ENCODE measurements around the gene TBATA.
A peak's percentile ranks its signal among the peaks of the same experiment; 100 is the strongest.

TBATA gene, protein sequence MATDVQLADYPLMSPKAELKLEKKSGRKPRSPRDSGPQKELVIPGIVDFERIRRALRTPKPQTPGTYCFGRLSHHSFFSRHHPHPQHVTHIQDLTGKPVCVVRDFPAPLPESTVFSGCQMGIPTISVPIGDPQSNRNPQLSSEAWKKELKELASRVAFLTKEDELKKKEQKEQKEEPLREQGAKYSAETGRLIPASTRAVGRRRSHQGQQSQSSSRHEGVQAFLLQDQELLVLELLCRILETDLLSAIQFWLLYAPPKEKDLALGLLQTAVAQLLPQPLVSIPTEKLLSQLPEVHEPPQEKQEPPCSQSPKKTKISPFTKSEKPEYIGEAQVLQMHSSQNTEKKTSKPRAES

GRCh38 chr10:70785190-70785589 lies at the start of gene TBATA:
Gene TBATA, minus strand, starts transcription at chr10:70785377. Its CDS starts 1,998 bp downstream, at chr10:70783379.
- no peak for DNase-seq

DNA sequence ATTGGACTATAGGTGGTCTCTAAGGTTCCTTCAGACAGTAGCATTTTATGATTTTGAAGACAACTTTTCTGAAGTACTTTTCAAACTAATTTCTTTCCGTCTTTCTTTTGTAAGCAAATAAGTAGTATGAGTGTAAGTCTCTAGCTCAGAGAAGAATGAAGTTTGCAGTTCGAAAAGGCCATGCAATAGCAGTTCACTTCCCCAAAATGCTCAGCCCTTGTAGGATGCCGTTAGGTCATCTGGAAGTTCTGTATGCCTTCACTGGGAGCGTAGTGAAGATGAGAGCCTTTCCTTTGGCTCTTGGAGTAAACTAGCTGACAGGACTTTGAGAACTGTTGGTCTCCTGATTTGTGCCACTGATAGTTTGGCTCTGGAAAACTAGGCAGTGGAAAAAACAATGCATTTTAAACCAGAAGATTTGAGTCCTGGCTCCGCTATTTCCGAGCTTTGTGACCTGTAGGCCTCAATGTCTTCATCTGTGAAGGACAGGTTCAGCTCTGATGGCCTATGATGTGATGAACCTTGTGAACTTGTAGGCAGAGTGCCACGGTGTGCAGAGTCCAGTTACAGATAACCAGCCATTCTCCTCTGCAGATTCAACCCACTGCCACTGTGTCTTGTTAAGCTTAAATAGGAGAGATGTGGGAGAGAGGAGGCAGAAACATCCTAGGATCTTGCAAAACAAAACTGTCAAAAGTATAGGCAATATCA lies 49.4 kb upstream of the TBATA start:
- no peak for DNase-seq

DNA sequence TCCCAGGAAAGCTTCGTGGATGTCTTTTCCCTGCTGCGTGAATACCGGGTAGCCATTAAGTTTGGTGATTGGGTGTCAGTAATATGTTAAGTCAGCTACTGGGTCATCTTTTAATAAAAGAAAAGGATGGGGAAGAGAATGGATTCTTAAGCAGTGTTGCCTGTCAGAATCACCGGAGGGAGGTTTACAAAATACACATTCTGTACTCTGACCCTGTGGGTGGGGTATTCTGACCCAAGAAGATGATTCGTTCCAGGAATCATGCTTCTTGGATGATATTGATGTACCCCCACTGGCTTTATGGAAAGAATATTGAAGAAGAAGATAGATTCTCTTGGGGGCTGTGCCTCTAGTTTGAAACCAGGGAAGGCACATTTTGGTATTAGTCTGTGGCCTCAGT lies 48.8 kb upstream of the TBATA start:
- DNase-seq = no peak

DNA sequence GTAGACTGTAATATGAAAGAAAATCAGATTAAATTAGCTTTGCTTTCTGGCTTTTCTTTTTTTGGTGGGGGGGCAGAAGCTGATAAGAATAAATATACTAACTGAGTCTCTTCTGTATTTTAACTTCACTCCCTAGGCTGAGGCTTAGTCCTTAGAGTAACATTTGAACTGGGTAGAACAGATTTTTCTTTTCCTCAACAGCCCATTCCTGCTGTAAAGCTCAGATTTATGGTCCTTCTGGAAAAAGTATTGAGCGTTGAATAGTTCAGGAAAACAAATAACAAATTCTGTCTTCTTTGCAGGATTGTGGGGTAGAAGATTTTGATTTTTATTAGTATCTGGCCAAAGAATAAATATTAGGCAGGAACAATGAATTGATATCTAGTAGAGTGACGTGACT lies 48.4 kb upstream of the TBATA start:
- DNase-seq = no peak

DNA sequence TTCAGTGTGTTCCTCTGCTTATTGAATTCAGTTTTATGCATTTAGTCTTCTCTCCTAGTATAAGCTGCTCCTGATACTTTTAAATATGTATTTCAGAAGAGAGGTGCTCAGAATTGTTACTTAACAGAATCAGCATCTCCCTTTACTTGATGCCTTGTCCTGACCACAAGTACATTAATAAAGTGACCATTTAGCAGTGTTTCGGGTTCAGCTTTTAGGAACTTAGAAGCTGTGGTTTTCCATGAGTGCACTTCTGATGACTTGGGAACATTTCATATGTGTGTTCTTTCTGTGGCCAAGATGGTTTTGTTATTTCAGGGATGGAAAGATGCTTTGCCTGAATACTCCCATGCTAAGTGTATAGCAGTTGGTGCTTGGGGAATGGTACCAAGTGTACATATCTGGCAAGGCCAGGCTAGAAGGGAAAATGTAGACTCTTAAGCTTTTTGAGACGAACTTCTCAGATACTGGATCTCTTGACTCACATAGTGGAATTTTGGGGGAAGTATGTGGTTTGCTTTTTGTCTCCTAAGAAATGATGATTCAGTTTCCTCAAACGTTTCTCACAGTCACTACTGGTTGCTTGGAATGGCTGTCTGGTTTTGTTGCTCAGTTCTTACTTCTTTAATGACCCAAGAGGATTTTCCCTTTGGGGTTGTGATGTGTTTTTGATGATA lies 47.8 kb upstream of the TBATA start:
- DNase-seq = no peak

DNA sequence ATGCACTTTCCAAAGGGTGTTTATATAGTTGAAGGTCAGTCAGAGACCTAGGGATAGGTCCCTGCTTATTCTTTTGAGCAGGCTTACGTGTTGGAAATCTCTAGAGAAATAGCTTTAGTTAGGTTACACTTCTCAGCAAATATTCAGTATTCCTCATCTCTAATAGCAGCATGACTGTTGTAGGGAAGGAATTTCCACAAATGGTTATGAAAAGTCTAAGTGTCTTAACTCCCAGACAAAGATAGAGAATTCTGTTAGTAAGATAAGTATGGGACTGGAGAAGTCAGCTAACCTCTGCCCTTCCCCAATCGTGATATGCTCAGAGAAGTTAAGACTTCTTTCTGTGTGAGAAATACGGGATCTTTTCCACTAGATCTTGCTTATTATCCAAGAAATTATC lies 47.0 kb upstream of the TBATA start:
- DNase-seq = no peak

DNA sequence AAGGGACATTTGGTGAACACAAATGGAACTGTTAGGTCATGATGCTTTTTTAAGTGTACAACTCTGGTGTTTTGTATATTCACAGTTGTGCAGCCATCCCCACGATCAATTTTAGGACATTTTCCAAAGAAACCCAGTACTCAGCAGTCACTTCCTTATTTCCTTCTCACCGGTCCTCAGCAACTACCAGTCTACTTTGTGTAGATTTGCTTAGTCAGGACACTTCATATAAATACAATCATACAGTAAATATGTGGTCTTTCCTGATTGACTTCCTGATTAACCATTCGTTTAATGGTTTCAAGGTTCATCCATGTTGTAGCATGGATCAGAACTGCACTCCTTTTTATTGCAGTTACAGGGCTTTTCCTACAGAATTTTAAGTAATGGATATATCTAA lies 45.0 kb upstream of the TBATA start:
- DNase-seq = no peak

DNA sequence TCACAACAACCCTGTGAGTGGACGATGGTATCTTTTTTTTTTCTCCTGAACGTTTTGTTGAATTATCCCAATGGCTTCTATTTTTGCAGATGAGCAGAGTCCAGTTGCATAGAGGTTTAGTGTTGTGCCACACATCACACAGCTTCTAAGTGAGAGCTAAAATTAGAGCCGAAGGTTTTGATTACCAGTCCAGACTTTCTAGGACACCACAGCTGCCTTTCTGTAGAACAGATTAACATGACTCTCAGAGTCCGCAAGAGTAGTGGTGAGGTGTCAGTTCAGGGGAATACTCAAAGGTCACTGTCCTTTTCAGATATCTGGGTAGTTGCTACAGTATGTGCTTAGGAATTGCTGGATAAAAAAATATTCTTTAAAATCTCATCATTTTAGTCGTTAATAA lies 44.4 kb upstream of the TBATA start:
- DNase-seq = no peak

DNA sequence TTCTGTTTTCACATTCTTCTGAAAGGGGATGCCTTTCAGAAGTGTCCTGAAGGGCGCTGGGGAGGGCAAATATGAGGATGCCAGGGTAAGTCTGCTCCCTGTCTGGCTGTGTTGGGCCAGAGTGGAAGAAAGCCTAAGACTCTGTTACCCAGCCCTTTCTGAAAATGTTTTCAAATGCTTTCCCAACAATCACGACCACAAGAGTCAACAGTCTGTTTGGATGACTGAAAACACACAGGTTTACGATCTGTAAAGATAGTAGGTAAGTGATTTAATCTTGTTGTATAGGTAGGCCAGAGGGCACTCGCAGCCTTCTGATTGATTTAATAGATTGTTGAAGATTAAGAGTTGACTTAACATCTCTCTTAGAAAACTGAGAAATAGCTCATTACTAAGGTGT lies 43.7 kb upstream of the TBATA start:
- DNase-seq = no peak

- DNase-seq = no peak
Measured at GRCh38 chr10:70827086-70827757, 42.0 kb upstream of the TBATA start.

- no peak for DNase-seq
Measured at GRCh38 chr10:70822076-70822820, 37.1 kb upstream of the TBATA start.

- no peak for DNase-seq
Measured at GRCh38 chr10:70820976-70821750, 36.0 kb upstream of the TBATA start.

DNA sequence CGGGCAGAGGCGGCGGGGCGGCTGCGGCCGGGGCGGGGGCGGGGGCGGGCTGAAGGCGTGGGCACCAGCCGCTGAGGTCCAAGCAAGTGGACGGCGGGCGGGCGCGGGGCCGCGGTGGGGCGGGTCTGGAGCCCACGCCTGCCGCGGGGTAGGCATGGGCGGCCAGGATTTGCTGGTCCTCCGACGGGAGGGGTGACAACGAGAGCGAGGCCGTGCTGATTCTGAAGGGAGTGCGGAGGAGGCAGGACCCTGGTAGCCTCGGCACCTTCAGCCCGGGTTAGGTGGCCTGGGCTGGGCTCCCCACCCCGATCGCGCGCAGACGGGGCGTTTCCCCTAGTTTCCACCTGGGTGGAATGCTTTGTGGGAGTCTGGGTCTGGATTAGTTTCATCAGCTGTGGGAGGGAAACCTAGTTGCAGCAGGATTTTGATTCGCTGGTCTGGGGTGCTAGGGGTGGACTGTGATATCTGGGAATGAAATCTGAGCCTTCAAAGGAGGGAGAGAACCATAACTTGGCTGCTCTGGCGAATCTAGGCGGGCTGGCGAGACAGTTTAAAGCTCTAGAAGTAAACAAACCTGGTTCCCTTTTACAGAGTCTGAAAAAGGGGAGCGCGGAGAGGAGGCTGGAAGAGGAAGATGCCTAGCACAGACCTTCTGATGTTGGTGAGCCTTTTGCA lies 31.2 kb upstream of the TBATA start:
- DNase-seq = no peak

- DNase-seq = peak; percentile 3
Measured at GRCh38 chr10:70815504-70816219, 30.5 kb upstream of the TBATA start, which contains the start of gene SGPL1. Gene SGPL1, plus strand, starts transcription at chr10:70815948. Its CDS starts 906 bp downstream, at chr10:70816854.

- DNase-seq = no peak
Measured at GRCh38 chr10:70814126-70814525, 28.9 kb upstream of the TBATA start.

GRCh38 chr10:70812814-70813213 lies 27.6 kb upstream of the TBATA start:
- DNase-seq = no peak

- DNase-seq = no peak
Measured at GRCh38 chr10:70811881-70812280, 26.7 kb upstream of the TBATA start.

DNA sequence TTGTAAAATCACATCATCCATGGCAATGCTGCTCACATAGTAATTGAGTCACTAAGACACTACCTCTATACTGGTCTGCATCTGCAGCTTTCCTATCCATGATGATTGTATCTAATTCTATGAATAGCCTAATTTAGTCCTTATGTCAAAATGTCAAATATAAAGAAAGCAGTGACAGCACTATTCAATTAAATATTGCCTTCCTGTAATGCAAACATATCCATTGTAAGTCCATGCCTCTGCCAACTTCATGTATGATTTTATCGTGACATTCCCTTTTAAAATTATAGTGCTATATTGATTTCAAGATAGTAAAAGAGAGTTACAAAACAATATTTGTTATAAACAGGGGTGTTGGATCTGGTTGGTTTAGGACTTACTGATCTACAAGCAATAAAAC lies 25.8 kb upstream of the TBATA start:
- no peak for DNase-seq

DNA sequence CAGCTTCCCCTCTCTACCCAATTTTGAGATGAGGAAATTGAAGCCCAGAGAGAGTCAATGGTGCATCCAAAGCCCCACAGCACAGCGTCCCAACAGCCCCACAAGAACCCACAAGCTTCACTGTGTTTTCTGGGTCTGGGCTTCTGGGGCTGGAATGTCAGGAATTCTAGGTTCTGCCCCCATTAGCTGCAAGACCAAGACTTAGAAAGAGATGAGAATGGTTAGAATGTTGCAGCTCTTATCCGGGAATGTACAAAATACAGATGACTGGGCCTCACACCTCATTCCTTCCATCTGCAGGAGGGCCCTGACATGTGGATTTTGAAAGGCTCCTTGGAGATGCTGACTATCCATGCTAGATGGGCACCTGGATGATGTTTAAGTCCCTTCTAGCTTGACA lies 24.5 kb upstream of the TBATA start:
- no peak for DNase-seq

GRCh38 chr10:70809011-70809611 lies 23.9 kb upstream of the TBATA start:
- DNase-seq = no peak
